Pancreas (tissue), 10 donors: ENCODE measurements around the gene ASTN2. TPM values are rescaled to one million over a fixed set of nuclear protein-coding genes. Genes with fewer than 3 reads are reported as not detected.

Experiments
- ATAC-seq, 4 donors: fragments of 200-7000 bp; cut with Tn5 transposase; one replicate each; pipeline versions ENCODE4 v1.8.0 to v1.9.1; 2020; ENCODE audit warnings: mild to moderate bottlenecking in 4 of 4, moderate library complexity in 4 of 4
- DNase-seq, 6 donors: peaks; one replicate each; pipeline ENCODE4 v3.0.0-alpha.2; 2020
- FAIRE-seq: peaks from 2 replicates; lab custom pipeline; 2012; peaks lifted over from hg19 to GRCh38; lab: Jason Lieb, UNC
- H3K27ac ChIP-seq, 4 donors: fragments of 200-600 bp; sonication (generic); 1 replicate in 3 of 4; 2 replicates in 1 of 4; pipeline versions ENCODE4 v1.5.0 to v1.8.0; 2020
- H3K27me3 ChIP-seq, 4 donors: fragments of 200-600 bp; one replicate each; pipeline ENCODE4 v1.8.0; 2021
- H3K36me3 ChIP-seq, 3 donors: fragments of 200-600 bp; sonication (generic) in 1 of 3; one replicate each; pipeline versions ENCODE4 v1.5.0 to v1.8.0; 2020 to 2021
- H3K4me1 ChIP-seq, 3 donors: fragments of 200-600 bp; one replicate each; pipeline ENCODE4 v1.8.0; 2021
- H3K4me3 ChIP-seq, 4 donors: fragments of 200-600 bp; sonication (generic) in 2 of 4; one replicate each; pipeline versions ENCODE4 v1.5.0 to v1.8.0; 2020 to 2021
- H3K9me3 ChIP-seq, 4 donors: fragments of 200-600 bp; one replicate each; pipeline ENCODE4 v1.8.0; 2021
- WGBS, 2 donors: extraction: QIAGEN DNeasy Blood & Tissue Kit; methylation state at CpG; one replicate each; pipeline ENCODE4 v1.1.7; 2013; 5-methylcytosine and 5-hydroxymethylcytosine counted together
- intact Hi-C, 3 donors: fragments of 100-400 bp; cut with DNase I; formaldehyde crosslinking; loops; one replicate each; pipeline versions ENCODE4 v1.11.1 to v1.14.2; 2022
- polyA plus RNA-seq, 2 donors: library from polyadenylated mRNA; stranded (reverse); fragments of 200-250 nt; gene quantifications; one replicate each; pipeline ENCODE4 v1.2.3, GENCODE V29; 2013
- total RNA-seq, 6 donors: library from RNA; stranded (reverse); fragmentation: NEBNext Ultra II Directional in 4 of 6; extraction: Animal tissue kit (Norgen Biotek cat#: 25700) in 4 of 6; gene quantifications; one replicate each; pipeline versions ENCODE4 v1.2.1 to v1.2.4, GENCODE V29; 2021 to 2023
- TF ChIP-seq, protein P1 (sequence below), 4 donors: fragments of 200-600 bp; sonication (generic) in 3 of 4; IDR thresholded peaks; one replicate each; pipeline versions ENCODE4 v1.5.0 to v1.8.0; 2021; ENCODE audit warnings: antibody characterized with exemption in 4 of 4
- donor health status: healthy with polysubstance abuse.
- donor health status: DM: no; HTN: no; CAD: no; lungs with moderate emphysema.
- donor health status: DM: no; HTN: no; CAD: no.
- donor health status: control.
- donor health status: control.
- donor health status: Bipolar disorder and iron deficiency.
- donor health status: DM: yes; HTN: yes; CAD: no.
- donor health status: DM: no; HTN: no; CAD: no.
- donor health status: DM: no; HTN: no; CAD: no.
- donor health status: DM: yes; HTN: yes; CAD: no.

The ASTN2 gene
- total and polyA plus RNA-seq, 8 donors, result 1.3 to 11.9 (median 6.7) TPM

DNA sequence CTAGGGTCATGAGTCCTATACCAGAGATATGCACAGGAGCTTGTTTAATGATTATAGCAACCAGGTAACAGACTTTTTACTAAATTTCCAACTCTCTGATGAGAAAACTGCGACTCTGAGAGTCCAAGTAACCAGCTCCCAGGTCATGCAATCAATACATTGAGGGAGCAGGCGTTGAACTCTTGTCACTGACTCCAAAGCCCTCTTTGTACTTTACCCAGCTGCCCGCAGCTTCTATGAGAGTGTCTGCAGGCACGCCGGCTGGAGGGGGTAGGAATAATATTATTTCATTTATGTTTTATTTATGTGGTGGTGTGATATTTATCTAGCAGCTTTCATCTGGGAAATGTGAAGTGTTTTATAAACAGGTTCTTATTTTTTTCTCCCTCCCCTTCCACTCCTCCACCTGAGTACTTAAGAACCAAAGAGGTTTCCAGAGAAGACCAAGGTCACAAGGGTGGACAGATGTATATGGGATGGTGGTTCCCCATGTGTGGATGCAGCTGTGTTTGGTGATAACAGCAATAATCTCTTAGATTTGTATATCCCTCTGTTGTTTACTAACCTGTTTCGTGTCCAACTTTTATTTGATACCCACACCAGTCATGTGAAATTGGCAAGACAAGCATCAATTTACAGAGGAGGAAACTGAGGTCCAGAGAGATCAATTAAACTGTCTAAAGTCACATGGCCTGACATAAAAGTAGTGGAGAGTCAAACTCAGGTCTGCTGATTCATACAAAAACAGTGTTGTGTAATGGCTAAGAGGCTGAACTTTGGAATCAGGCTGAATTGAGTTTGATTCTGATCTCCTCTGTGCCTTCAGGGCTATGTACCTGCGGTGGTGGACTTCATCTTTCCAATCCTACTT lies 867.9 kb downstream of the ASTN2 start:
- TF ChIP-seq, protein P1, sequence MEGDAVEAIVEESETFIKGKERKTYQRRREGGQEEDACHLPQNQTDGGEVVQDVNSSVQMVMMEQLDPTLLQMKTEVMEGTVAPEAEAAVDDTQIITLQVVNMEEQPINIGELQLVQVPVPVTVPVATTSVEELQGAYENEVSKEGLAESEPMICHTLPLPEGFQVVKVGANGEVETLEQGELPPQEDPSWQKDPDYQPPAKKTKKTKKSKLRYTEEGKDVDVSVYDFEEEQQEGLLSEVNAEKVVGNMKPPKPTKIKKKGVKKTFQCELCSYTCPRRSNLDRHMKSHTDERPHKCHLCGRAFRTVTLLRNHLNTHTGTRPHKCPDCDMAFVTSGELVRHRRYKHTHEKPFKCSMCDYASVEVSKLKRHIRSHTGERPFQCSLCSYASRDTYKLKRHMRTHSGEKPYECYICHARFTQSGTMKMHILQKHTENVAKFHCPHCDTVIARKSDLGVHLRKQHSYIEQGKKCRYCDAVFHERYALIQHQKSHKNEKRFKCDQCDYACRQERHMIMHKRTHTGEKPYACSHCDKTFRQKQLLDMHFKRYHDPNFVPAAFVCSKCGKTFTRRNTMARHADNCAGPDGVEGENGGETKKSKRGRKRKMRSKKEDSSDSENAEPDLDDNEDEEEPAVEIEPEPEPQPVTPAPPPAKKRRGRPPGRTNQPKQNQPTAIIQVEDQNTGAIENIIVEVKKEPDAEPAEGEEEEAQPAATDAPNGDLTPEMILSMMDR (IDR thresholded peaks at IDR 0.05), result no peak
- FAIRE-seq (no peak), DNase-seq (no peak), ATAC-seq (peak; percentile 86 to 91 (median 86))
- intact Hi-C loops, result no loop called here
- Histone ChIP-seq H3K36me3 (no peaks in the 10 kb centered on the region), H3K9me3 (no peaks in the 10 kb centered on the region), H3K4me1 (peaks cover 0 to 20% (median 9%) of the 10 kb centered on the region in 3 donors), H3K27ac (peak overlapping the region in 1 of 4 donors; percentile 64), H3K4me3 (no peak overlapping the region), H3K27me3 (no peaks in the 10 kb centered on the region)
- WGBS, 2 donors, result 57 to 60% methylated on average over 7 of the region's 7 CpGs

DNA sequence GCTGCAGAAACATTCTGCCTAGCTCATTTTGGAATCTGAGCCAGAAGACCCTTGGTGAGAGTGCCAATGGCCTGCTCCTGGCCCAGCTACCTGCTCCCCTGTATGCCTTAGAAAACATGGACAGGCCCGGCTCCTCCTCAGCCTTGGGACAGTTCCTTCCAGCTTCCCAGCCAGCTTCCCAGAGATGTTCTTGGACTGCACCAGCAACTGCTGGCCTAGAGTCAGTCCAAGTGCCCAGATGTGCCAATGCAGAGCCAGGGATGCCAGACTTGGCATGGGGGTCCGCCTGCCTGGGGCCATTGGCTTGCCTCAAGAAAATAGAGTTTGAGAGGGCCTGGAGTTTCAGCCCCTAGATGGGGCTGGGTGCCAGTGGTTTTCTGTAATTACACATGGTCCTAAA lies 870.0 kb downstream of the ASTN2 start:
- WGBS, 2 donors, result 92 to 100% methylated on average over 2 of the region's 2 CpGs
- Histone ChIP-seq H3K9me3 (no peaks in the 10 kb centered on the region), H3K36me3 (no peaks in the 10 kb centered on the region), H3K4me1 (peaks cover 0 to 20% (median 9%) of the 10 kb centered on the region in 3 donors), H3K4me3 (no peak overlapping the region), H3K27me3 (no peaks in the 10 kb centered on the region), H3K27ac (no peak overlapping the region)
- intact Hi-C loops, result no loop called here
- DNase-seq (no peak), FAIRE-seq (no peak), ATAC-seq (no peak)
- TF ChIP-seq, protein P1 (IDR thresholded peaks at IDR 0.05), result no peak

DNA sequence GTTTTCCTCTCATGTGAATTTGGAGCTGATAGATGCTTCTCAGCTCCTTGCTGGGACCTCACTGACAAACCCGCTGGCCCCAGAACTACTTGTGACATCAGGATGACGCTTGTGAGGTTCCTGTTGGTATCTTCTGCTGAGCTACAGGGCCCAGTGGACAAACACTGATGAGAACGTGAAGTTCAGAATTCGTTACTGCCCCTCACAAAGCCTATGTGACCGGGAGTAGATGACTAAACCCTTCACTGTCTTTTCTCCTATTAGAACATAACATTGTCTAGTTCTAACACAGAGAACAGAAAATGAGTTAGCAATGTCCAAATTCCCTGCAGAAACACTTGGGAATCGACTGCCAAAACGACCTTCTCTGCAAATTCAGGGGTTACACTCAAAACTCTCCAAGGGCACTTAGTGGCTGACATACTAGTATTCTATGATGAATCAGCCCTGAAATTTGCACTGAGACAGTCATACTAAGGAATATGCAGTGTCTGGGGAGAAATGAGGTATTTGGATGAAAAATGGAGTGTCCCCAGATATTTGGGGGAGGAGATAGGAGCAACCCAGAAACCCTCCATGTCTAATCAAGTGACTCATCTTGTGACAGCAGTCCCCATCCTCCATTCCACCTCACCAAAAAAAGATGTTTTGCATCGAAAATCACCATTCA lies 871.0 kb downstream of the ASTN2 start:
- intact Hi-C loops, result no loop called here
- peak in 2 of 4 donors; percentile 25 to 27 for ATAC-seq
- WGBS, 2 donors, result 82 to 90% methylated on average over 8 of the region's 8 CpGs

DNA sequence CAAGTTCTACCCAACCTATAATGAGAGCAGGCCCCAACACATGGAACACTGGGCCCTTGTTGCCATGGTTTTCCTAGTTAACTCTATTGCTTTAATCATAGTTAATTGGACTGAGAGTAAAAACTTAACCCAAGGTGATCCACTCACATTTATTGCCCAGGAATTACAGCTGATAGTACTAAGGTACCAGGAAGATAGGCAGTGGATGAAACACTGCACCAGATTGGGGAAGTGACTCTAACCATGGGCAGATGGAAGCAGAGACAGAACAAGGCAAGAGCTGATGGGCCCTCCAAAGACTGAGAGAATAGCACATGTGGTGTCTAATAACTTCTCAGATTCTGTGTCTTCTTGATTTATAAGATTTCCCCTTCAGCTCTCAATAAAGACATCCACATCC lies 873.5 kb downstream of the ASTN2 start:
- H3K9me3 ChIP-seq, result no peaks in the 10 kb centered on the region
- ATAC-seq (no peak), DNase-seq (no peak), FAIRE-seq (no peak)
- H3K4me1 ChIP-seq, result no peaks in the 10 kb centered on the region
- no peak overlapping the region for H3K27ac ChIP-seq
- H3K36me3 ChIP-seq, result no peaks in the 10 kb centered on the region
- H3K4me3 ChIP-seq, result no peak overlapping the region
- no peaks in the 10 kb centered on the region for H3K27me3 ChIP-seq
- intact Hi-C loops, result no loop called here
- TF ChIP-seq, protein P1 (IDR thresholded peaks at IDR 0.05), result no peak

More for the DNA sequence above, 871.0 kb downstream of the ASTN2 start:
- Histone ChIP-seq H3K27ac (no peak overlapping the region), H3K36me3 (no peaks in the 10 kb centered on the region), H3K9me3 (no peaks in the 10 kb centered on the region), H3K27me3 (no peaks in the 10 kb centered on the region), H3K4me1 (peaks cover 0 to 17% (median 9%) of the 10 kb centered on the region in 3 donors), H3K4me3 (no peak overlapping the region)
- TF ChIP-seq, protein P1 (IDR thresholded peaks at IDR 0.05), result no peak
- DNase-seq, result no peak
- no peak for FAIRE-seq
